K562 (cell line): ENCODE data around the gene PUM1. TPM values are rescaled to one million over a fixed set of nuclear protein-coding genes. Genes with fewer than 3 reads are reported as not detected.

Experiments used
- ATAC-seq: fragments of 200-7000 bp; cut with Tn5 transposase; 3 replicates; pipeline ENCODE4 v1.9.1; 2020; ENCODE audit warnings: moderate library complexity
- BruUV-seq: library from RNA; stranded (reverse); fragments of 400-500 nt; replicated peaks from 2 replicates; lab custom pipeline; 2021; lab: Mats Ljungman, UMichigan
- CTCF ChIA-PET: fragments of 300-600 bp; formaldehyde crosslinking; extraction: SDS; loops from one replicate; lab custom pipeline; 2021; ENCODE audit warnings: low intra/inter-chr PET ratio; lab: Yijun Ruan, JAX
- POLR2A ChIA-PET: fragments of 300-600, 350-650 bp; sonication (Branson Sonifier 250); formaldehyde crosslinking; extraction: SDS; loops from one replicate; lab custom pipeline; 2021; ENCODE audit warnings: antibody characterized with exemption, inconsistent platforms; lab: Yijun Ruan, JAX
- DNase-seq, 4 experiments: peaks; one replicate each; pipeline versions ENCODE4 v3.0.0 to v3.0.0-alpha.2; 2011 to 2018; ENCODE audit warnings: low spot score in 3 of 4, mixed read lengths in 3 of 4; ENCODE audit errors: extremely low read depth in 1 of 4
- FAIRE-seq: peaks from 2 replicates; lab custom pipeline; 2011; peaks lifted over from hg19 to GRCh38; lab: Jason Lieb, UNC
- H2AFZ ChIP-seq: 2 replicates; pipeline ENCODE4 v1.6.0; 2011; ENCODE audit warnings: low read depth, low read length, control low read depth, inconsistent platforms
- H3K27ac ChIP-seq: fragments of 200-600 bp; 3 replicates; pipeline ENCODE4 v1.8.0; 2011; ENCODE audit warnings: low read depth, mild to moderate bottlenecking, control low read depth, inconsistent platforms, low read length, moderate library complexity, mixed read lengths; ENCODE audit errors: extremely low read depth
- H3K27me3 ChIP-seq, 2 experiments: fragments of 300-600 bp in 1 of 2; 2 replicates in 1 of 2; 3 replicates in 1 of 2; pipeline versions ENCODE4 v1.6.0 to v1.8.0; 2011; ENCODE audit warnings: inconsistent platforms in 2 of 2, low read length in 2 of 2, mild to moderate bottlenecking in 1 of 2, mixed read lengths in 1 of 2, moderate library complexity in 1 of 2; ENCODE audit not compliant: control insufficient read depth in 2 of 2, insufficient read depth in 2 of 2
- H3K36me3 ChIP-seq: fragments of 300-600 bp; 3 replicates; pipeline ENCODE4 v1.8.0; 2011; ENCODE audit warnings: mild to moderate bottlenecking, low read length, inconsistent platforms; ENCODE audit not compliant: control insufficient read depth, insufficient read depth
- H3K4me1 ChIP-seq, 2 experiments: fragments of 200-600 bp in 1 of 2; replicated peaks in 1 of 2; 2 replicates in 1 of 2; 3 replicates in 1 of 2; pipeline versions ENCODE4 v1.5.1 to v1.8.0; 2011; ENCODE audit warnings: inconsistent platforms in 2 of 2, low read length in 2 of 2, mild to moderate bottlenecking in 1 of 2, mixed read lengths in 1 of 2, moderate library complexity in 1 of 2; ENCODE audit not compliant: control insufficient read depth in 2 of 2, insufficient read depth in 2 of 2
- H3K4me2 ChIP-seq: 2 replicates; pipeline ENCODE4 v1.6.1; 2011; ENCODE audit warnings: low read length, control low read depth, inconsistent platforms, mixed read lengths; ENCODE audit not compliant: insufficient read depth
- H3K4me3 ChIP-seq: fragments of 200-600 bp; sonication (generic), shearing (Covaris generic); 2 replicates; pipeline ENCODE4 v1.5.1; 2016; ENCODE audit warnings: control low read depth, inconsistent platforms
- H3K79me2 ChIP-seq: fragments of 200-600 bp; 3 replicates; pipeline ENCODE4 v1.8.0; 2011; ENCODE audit warnings: low read length, inconsistent platforms; ENCODE audit not compliant: control insufficient read depth, insufficient read depth
- H3K9ac ChIP-seq, 2 experiments: 2 replicates each; pipeline versions ENCODE4 v1.6.0 to v1.6.1; 2011; ENCODE audit warnings: low read depth in 2 of 2, low read length in 2 of 2, control low read depth in 1 of 2, inconsistent platforms in 1 of 2, mild to moderate bottlenecking in 1 of 2, mixed read lengths in 1 of 2; ENCODE audit not compliant: insufficient read depth in 1 of 2
- H3K9me1 ChIP-seq: one replicate; pipeline ENCODE4 v1.6.0; 2011; ENCODE audit warnings: inconsistent platforms, mild to moderate bottlenecking, low read length, moderate library complexity; ENCODE audit not compliant: control insufficient read depth, insufficient read depth
- H3K9me3 ChIP-seq: replicated peaks from 2 replicates; pipeline ENCODE4 v1.5.1; 2011; ENCODE audit warnings: low read depth, low read length, inconsistent platforms; ENCODE audit not compliant: control insufficient read depth, insufficient read depth
- H4K20me1 ChIP-seq: replicated peaks from 2 replicates; pipeline ENCODE4 v1.6.1; 2011; ENCODE audit warnings: low read length, inconsistent platforms, mixed read lengths; ENCODE audit not compliant: control insufficient read depth, insufficient read depth
- MAZ ChIP-seq, 2 experiments: fragments of 450-650 bp in 1 of 2; sonication (generic) in 1 of 2; formaldehyde crosslinking; IDR thresholded peaks in 1 of 2; conservative IDR thresholded peaks in 1 of 2; 2 replicates each; pipeline versions ENCODE4 v1.4.0 to v1.5.0; 2020; ENCODE audit warnings: mild to moderate bottlenecking in 1 of 2, missing genetic modification reagents in 1 of 2
- PTRF ChIP-seq: fragments of 450-650 bp; IDR thresholded peaks from 2 replicates; pipeline ENCODE4 v1.6.1; 2016; ENCODE audit warnings: mild to moderate bottlenecking, missing genetic modification characterization, missing compliant biosample characterization
- RBM22 ChIP-seq: fragments of 200-400 bp; formaldehyde crosslinking; IDR thresholded peaks from 2 replicates; pipeline ENCODE4 v1.6.1; 2018; ENCODE audit warnings: low read length, low read depth; ENCODE audit not compliant: poor library complexity, severe bottlenecking
- ZNF316 ChIP-seq: fragments of 450-650 bp; IDR thresholded peaks from 2 replicates; pipeline ENCODE4 v1.6.1; 2016
- ZNF445 ChIP-seq: fragments of 250-450 bp; sonication (Bioruptor Pico); IDR thresholded peaks from 2 replicates; pipeline ENCODE4 v1.4.0; 2020; ENCODE audit warnings: low read depth, mild to moderate bottlenecking, moderate library complexity
- WGBS: fragments of 100-300 bp; shearing (Covaris generic); methylation state at CpG from one replicate; pipeline ENCODE4 v1.1.6; 2016; ENCODE audit warnings: low coverage, mixed read lengths; ENCODE audit not compliant: insufficient coverage; ENCODE audit errors: missing lambda C conversion rate; 5-methylcytosine and 5-hydroxymethylcytosine counted together
- in situ Hi-C: fragments of 300-500 bp; cut with MboI; formaldehyde crosslinking; loops from 4 replicates; pipeline ENCODE4 v1.15.0; 2018; ENCODE audit warnings: inconsistent platforms, mixed read lengths
- intact Hi-C: fragments of 100-400 bp; cut with micrococcal nuclease; formaldehyde crosslinking; loops from 2 replicates; pipeline ENCODE4 v1.14.2; 2022
- polyA plus RNA-seq, 8 experiments: library from polyadenylated mRNA; depleted of rRNA in 4 of 8; stranded (reverse) in 5 of 8; unstranded in 3 of 8; fragments of >200 nt; fragmentation: Nextera tagmentation in 2 of 8; fragmentation: Illumina TruSeq in 1 of 8; extraction: Ambion mirVana in 2 of 8; extraction: Trizol in 1 of 8; gene quantifications; 2 replicates each; pipeline versions ENCODE4 v1.2.1 to v1.2.3, GENCODE V29; 2011 to 2014; ENCODE audit warnings: inconsistent platforms in 1 of 8, missing spikeins in 1 of 8
- total RNA-seq, 7 experiments: library from RNA; depleted of rRNA in 6 of 7; stranded (reverse); fragments of >200 nt in 6 of 7; fragmentation: Illumina TruSeq in 2 of 7; extraction: Trizol in 2 of 7; gene quantifications; 2 replicates each; pipeline versions ENCODE4 v1.2.1 to v1.2.3, GENCODE V29; 2011 to 2021; ENCODE audit warnings: low replicate concordance in 1 of 7
- TF ChIP-seq, protein P1 (sequence below): conservative IDR thresholded peaks from 2 replicates; pipeline ENCODE4 v1.6.1; 2011; ENCODE audit warnings: low read depth, mild to moderate bottlenecking, low read length; ENCODE audit not compliant: control insufficient read depth
- TF ChIP-seq, protein P2 (sequence below): sonication (generic); formaldehyde crosslinking; IDR thresholded peaks from 2 replicates; pipeline ENCODE4 v1.5.0; 2020; ENCODE audit warnings: missing genetic modification reagents

PUM1 gene
- total and polyA plus RNA-seq, 9 of the 15 experiments (the other 6 are each of a cell fraction or from before 2014, with no cell fraction given): 37.7 to 104 (median 55.7) TPM

DNA sequence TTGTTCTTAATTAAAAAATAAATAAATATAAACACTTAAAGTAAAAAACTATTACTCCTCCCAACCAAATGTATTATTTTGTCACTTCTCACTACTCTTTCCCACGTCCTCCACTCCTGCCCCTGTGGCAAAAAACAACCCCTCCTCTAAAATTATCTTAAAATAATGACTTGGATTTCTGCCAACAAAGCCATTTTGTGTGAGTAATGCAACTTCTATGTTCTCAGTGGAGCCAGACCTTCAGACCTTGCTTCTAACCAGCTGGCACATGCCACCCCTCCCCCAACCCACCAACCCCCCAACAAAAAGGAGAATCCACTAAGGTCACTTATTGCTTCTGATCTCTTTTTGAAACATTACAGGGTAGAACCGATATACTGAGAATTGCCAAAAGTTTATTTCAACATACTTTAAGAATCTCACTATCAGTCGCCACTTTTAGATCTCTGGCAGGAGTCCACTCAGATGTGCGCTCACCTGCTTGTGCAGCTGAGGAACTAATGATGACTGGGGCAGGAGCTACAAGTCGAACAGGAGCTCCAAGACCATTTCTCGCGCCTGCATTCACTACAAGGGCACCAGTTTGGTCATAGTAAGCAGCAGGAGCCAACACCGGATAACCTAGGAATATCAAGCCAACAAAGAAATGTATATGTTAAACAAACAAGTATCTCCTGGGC, 98.7 kb downstream of the PUM1 start (continued):
- TF ChIP-seq ZNF445 (no peak), MAZ (CRISPR knock-in tag; conservative IDR thresholded peaks at IDR 0.05 in 1 of 2, IDR thresholded peaks at IDR 0.05 in 1 of 2) (no peak), ZNF316 (peak; percentile 53; the same call in 1 of the 2 replicates), PTRF (tag) (no peak)
- TF ChIP-seq, protein P1, sequence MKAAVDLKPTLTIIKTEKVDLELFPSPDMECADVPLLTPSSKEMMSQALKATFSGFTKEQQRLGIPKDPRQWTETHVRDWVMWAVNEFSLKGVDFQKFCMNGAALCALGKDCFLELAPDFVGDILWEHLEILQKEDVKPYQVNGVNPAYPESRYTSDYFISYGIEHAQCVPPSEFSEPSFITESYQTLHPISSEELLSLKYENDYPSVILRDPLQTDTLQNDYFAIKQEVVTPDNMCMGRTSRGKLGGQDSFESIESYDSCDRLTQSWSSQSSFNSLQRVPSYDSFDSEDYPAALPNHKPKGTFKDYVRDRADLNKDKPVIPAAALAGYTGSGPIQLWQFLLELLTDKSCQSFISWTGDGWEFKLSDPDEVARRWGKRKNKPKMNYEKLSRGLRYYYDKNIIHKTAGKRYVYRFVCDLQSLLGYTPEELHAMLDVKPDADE: no peak

DNA sequence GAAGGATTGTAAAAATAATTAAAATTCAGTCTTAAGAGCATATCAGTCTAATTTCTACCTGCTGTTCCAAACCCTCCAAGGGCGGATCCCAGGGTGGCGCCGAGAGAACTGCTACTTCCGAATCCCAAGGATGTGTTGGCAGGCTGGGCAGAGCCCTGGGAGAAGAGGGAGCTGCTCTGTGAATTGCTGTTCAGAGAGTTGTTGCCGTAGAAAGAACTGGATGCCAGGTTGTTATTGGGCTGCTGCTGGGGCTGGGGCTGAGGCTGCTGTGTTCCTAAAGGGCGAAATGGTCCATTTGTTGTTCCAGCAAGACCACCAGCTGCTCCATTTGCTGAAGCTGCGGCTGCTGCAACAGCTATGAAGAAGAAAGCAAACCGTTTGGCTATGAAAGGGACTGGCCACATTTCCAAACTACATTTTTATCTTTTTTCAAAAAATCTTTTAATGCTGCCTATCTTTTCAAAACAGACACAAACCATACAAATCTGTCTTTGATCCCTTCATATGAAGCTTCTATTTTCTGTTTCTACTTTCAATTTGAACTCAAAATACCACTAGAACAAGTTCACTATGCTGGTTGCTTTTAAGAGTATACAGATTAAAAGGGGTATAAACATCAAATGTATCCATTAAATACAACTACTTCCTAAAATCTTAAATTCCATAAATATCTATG, 99.5 kb downstream of the PUM1 start:
- Histone ChIP-seq H3K27me3 (no peaks in the 10 kb centered on the region), H3K9me1 (no peaks in the 10 kb centered on the region), H3K27ac (no peak overlapping the region), H3K9me3 (no peaks in the 10 kb centered on the region), H4K20me1 (no peaks in the 10 kb centered on the region), H3K4me3 (no peak overlapping the region), H2AFZ (no peak overlapping the region), H3K79me2 (peaks cover 53% of the 10 kb centered on the region), H3K4me1 (no peaks in the 10 kb centered on the region; a peak in 1 of 5 replicates), H3K36me3 (peaks cover 98% of the 10 kb centered on the region), H3K4me2 (no peak overlapping the region), H3K9ac (peak overlapping the region in 1 of 2 experiments; percentile 50; a peak in 2 of 4 replicates)
- in situ Hi-C loops: no loop called here
- ChIA-PET CTCF (no interaction called here), POLR2A (interaction anchor here (1.0 to 1.2 kb wide), 2 partner anchors 10 to 100 kb away, joined by 3 to 6 read pairs; partner anchors contain the start of gene PUM1)
- peak; percentile 66 for TF ChIP-seq RBM22
- TF ChIP-seq, protein P2, sequence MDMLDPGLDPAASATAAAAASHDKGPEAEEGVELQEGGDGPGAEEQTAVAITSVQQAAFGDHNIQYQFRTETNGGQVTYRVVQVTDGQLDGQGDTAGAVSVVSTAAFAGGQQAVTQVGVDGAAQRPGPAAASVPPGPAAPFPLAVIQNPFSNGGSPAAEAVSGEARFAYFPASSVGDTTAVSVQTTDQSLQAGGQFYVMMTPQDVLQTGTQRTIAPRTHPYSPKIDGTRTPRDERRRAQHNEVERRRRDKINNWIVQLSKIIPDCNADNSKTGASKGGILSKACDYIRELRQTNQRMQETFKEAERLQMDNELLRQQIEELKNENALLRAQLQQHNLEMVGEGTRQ (CRISPR knock-in tag): no peak
- FAIRE-seq: no peak
- ATAC-seq: no peak
- 96% methylated on average over 8 of the region's 8 CpGs for WGBS
- intact Hi-C loops: no loop called here
- DNase-seq: no peak
- BruUV-seq: no TSS peak
